SK-N-MC (cell line): ENCODE results near the gene PPP1R12C.

ENCODE experiments used
- EZH2 ChIP-seq: fragments of 200-600 bp; sonication (generic); IDR thresholded peaks from one replicate; pipeline ENCODE4 v1.6.1; 2017; ENCODE audit warnings: antibody characterized with exemption
- POLR2AphosphoS5 ChIP-seq: IDR thresholded peaks from 2 replicates; pipeline ENCODE4 v1.6.1; 2012; ENCODE audit warnings: mild to moderate bottlenecking, low read depth, low read length, borderline replicate concordance

DNA sequence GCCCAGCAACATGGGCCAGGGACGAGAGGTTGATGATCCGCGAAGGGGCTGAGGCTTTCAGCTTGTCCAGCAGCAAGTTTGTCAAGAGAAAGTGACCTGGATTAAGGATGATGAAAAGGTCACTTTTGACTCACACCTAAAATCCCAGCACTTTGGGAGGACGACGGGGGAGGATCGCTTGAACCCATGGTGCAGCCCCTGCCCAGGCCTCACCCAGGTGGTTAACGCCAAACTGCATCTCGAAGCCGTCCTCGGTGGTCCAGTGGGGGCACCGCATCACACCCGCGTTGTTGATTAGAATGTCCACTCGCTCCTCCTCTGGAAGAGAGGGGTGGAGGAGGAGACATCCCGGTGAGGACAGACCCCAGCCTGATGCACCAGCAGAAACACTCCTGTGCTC lies 69.0 kb downstream of the PPP1R12C start:
- TF ChIP-seq EZH2 (no peak), POLR2AphosphoS5 (no peak)
